Posterior cingulate gyrus (tissue), 11 donors: ENCODE results near the gene RPS4Y1.
"Not testable (repeated sequence)": the region's sequence is repeated elsewhere in the genome, so short reads cannot be mapped to it uniquely, and the experiment has no call there.

Source experiments
- DNase-seq, 10 donors: peaks; one replicate each; pipeline versions ENCODE4 v3.0.0 to v3.0.0-alpha.2; 2020 to 2021; ENCODE audit warnings: mixed read lengths in 3 of 10
- intact Hi-C: fragments of 100-400 bp; cut with DNase I; formaldehyde crosslinking; loops from one replicate; pipeline ENCODE4 v1.15.1; 2023

The RPS4Y1 gene

GRCh38 chrY:2872234-2872633 lies 30.8 kb downstream of the RPS4Y1 start:
- DNase-seq: not testable (repeated sequence)

GRCh38 chrY:2874211-2874610 lies 32.8 kb downstream of the RPS4Y1 start:
- DNase-seq: no peak
- intact Hi-C loops: no loop called here

More at GRCh38 chrY:2872234-2872633, 30.8 kb downstream of the RPS4Y1 start:
- intact Hi-C loops: not testable (repeated sequence)

- intact Hi-C loops: no loop called here
- no peak for DNase-seq
Measured at GRCh38 chrY:2883561-2883960, 42.2 kb downstream of the RPS4Y1 start.

- DNase-seq: no peak
- intact Hi-C loops: no loop called here
Measured at GRCh38 chrY:2885880-2886279, 44.5 kb downstream of the RPS4Y1 start.

GRCh38 chrY:2887386-2887785 lies 46.0 kb downstream of the RPS4Y1 start:
- intact Hi-C loops: no loop called here

GRCh38 chrY:2887955-2888354 lies 46.6 kb downstream of the RPS4Y1 start:
- DNase-seq: no peak
- intact Hi-C loops: no loop called here

More at GRCh38 chrY:2887386-2887785, 46.0 kb downstream of the RPS4Y1 start:
- no peak for DNase-seq

GRCh38 chrY:2893471-2893870 lies 52.1 kb downstream of the RPS4Y1 start:
- no peak for DNase-seq
- intact Hi-C loops: no loop called here

- intact Hi-C loops: no loop called here
- no peak for DNase-seq
Measured at GRCh38 chrY:2896050-2896449, 54.6 kb downstream of the RPS4Y1 start.

- no peak for DNase-seq
- intact Hi-C loops: no loop called here
Measured at GRCh38 chrY:2907356-2907755, 66.0 kb downstream of the RPS4Y1 start.

- intact Hi-C loops: no loop called here
- no peak for DNase-seq
Measured at GRCh38 chrY:2913066-2913815, 71.8 kb downstream of the RPS4Y1 start.
